ENCODE data around the gene DMPK. TPM values are rescaled to one million over a fixed set of nuclear protein-coding genes. Genes with fewer than 3 reads are reported as not detected.

Gene DMPK
- polyA plus RNA-seq, 10 donors, result 173 to 304 (median 270) TPM

- DNase-seq, result no peak
Observed at GRCh38 chr19:45772130-45772840, 10.0 kb downstream of the DMPK start.

DNA sequence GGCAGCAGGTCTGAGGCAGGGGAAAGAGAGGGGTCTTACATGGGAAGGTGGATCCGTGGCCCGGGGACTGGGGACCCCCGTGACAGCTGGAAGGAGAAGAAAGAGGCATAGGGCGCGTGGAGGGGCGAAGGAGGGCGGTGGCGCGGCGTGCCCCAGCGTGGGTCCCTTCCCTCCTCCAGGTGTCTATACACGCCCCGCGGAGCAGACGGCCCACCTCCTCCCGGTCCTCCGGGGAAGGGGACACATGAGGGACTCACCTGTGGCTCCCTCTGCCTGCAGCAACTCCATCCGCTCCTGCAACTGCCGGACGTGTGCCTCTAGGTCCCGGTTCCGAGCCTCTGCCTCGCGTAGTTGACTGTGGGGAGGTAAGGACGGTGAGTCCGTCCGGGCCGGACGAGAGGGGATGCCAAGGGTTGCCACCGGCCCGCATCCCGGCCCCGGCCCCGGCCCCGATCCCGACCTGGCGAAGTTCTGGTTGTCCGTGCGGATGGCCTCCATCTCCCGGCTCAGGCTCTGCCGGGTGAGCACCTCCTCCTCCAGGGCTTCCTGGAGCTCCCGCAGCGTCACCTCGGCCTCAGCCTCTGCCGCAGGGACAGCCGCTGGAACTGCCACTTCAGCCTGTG is 10.9 kb downstream of the DMPK start:
- no peak for DNase-seq

- DNase-seq, result peak; percentile 96 to 98 (median 98)
Observed at GRCh38 chr19:45770192-45771101, 11.8 kb downstream of the DMPK start.

GRCh38 chr19:45769821-45770191 is 12.5 kb downstream of the DMPK start:
- peak in 1 of 3 donors; percentile 70 for DNase-seq

DNA sequence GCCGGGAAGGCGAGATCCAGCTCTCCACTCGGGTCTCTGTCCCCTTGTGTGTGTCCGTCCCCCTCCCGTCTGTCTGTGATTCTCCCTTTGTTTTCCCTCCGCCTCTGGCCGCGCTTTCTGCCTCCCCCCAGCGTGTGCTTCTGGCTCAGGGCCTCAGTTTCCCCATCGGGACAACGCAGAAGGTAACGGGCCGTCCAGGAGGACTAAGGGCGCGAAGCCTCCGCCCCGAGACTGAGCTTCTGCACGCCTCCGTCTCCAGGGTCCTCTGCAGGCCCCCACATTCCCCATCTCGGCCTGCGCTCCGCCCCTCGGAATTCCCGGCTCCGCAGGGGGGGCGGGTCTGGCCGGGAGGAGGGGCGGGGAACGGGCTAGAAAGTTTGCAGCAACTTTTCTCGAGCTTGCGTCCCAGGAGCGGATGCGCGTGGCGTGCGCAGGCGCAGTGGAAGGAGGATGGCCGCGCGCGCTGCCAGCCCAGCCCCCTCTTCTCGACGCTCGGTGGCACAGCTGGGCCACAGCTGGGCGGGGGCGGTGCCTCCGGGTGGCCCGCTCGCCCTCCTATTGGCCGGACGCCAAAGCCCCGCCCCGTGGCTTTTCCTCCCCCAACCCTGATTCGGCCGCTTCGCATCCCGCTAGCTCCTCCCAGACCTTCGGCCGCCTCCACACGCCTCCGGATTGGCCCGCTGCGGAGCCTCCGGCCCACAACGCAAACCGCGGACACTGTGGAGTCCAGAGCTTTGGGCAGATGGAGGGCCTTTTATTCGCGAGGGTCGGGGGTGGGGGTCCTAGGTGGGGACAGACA is 13.1 kb downstream of the DMPK start, which contains the start of gene SIX5:
TSS of gene SIX5 (minus strand) at position 269 of the 799 bp plus-strand sequence. CDS start 408 bp downstream, outside the sequence.
- peak; percentile 98 to 100 (median 99) for DNase-seq

DNA sequence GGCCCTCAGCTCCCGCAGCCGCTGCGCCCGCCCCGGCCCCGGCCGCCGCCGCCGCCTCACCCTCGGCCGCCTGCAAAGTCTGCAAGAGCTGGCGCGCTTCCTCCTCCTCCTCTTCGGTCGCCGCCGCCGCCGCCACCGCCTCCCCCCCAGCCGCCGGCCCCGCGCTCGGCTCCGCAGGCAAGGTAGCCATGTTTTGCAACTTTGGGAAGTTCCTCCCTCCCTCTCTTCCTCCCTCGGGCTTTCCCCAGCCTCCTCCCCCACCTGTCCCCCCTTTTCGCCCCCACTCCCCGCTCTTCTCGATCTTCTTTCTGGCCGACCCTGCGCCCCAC is 13.7 kb downstream of the DMPK start:
- no peak for DNase-seq

DNA sequence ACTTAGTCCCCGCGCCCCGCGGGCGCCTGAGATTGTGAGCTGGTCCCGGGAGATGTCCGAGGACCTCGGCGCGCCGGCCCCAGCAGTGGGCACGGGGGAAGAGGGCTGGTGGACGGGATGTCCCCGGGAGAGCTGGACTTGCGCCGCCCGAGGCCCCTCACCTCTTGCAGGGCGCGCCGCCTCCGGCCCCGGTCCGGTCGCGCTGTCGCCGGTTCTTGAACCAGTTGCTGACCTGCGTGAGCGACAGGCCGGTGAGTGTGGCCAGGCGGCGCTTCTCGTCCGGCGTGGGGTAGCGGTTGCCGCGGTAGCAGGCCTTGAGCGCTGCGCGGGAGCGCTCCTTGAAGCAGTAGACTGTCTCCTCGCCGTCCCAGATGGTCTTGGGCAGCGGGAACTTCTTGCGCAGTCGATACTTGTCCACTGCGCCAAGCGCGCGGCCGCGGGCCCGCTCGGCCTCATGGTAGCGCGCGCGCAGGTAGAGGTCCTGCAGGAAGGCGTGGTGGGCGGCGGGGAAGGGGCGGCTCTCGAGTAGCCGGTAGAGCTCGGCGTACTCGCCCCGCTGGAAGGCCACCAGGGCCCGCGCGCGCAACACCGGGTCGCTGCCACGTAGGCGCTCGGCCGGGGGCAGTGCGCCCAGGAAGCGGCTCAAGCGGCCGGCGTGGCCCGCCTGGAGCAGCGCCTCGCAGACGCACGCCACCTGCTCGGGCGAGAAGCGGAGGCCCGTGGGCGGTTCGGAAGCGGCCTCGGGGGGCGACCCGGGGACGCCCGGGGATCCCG is 14.2 kb downstream of the DMPK start:
- DNase-seq, result peak in 2 of 3 donors; percentile 83 to 92

GRCh38 chr19:45767410-45767880 is 14.8 kb downstream of the DMPK start:
- DNase-seq, result peak; percentile 85 to 94 (median 89)

- no peak for DNase-seq
Observed at GRCh38 chr19:45766869-45767346, 15.4 kb downstream of the DMPK start.

DNA sequence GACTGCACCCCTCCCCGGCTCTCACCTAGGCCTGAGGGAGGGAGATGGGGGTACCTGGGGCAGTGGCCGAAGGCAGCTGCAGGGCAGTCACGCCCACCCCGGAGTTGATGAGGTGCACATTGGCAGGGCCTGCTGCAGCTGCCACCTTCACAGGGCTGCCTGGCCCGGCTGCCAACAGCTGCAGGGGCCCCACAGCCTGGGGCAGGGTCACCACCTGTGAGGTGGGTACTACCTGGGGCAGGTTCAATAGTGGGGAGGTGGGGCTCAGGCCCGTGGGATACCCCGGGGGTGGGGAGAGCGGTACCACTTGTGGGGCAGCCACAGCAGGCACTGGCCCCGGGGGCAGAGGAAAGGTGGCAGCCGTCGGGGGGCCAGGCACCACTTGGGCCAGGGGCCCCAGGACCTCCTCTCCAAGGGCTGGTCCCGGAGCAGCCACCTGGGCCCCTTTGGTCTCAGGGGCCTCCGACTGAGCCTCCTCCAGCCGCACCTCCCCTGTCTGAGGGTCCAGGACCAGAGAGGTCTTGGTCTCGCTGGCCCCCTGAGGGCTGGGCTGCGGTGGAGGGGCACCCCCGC is 15.9 kb downstream of the DMPK start:
- no peak for DNase-seq

DNA sequence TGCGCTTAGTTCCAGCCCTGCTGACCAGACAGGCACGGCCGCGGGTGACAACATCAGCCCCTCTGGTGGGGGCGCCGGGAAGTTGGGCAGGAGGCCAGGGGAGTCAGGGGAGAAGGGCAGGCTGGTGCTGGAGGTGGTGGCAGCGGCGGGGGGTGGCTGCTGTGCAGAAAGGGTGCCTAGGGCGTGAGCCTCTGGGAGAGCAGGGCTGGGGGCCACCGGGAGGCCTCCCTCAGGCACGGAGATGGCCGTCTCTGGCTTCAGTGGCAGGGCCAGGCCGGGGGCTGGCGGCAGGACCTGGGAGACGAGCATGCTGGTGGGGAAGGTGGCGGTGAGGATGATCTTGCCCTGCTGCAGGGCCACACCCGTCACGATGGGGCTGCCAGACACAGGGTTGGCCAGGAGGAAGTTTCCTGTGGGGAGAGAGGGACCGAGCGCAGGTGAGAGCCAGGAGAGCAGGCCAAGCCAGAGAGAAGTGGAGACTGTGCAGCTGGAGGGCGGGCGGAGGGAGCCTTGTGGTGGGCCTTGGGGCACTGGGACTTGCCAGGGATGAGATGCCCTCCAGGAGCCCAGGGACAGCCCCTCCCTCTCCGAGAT is 16.5 kb downstream of the DMPK start:
- no peak for DNase-seq

DNA sequence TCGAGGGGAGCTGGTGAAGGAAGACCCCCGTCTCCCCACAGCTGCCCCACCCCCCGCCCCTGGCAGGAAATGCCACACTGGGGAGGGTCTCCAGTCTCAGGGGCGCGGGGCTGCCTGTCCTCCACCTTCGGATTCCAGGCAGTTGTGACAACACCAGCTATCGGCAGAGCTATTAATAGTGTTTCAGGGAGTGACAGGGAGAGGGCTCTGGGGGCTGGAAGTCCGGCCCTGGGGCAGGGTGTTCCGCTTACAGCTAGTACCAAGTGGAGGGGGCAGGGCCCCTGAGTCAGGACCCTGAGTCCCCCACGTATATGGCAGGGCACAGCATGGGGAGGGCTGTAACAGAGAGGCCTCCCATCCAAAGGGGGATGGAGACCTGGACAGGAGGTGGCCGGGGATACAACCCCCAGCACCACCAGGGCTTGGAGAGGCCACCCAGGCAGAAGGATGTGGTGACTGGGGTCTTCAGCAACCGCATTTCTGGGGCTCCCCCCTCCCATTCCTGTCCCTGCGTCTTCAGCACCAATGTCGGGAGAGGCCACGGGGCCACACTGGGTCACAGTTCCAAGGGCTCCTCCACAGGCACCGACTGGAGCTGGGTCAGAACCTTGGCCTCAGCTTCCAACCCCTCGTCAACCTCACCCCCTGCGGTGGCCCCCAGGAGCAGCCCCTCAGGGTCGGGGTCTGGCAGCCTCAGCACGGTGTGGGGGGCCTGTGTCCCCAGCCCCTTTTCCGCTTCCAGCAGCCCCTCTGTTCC is 17.2 kb downstream of the DMPK start:
- no peak for DNase-seq

- DNase-seq, result no peak
Observed at GRCh38 chr19:45764475-45764874, 17.8 kb downstream of the DMPK start.

GRCh38 chr19:45763691-45764294 is 18.5 kb downstream of the DMPK start:
- no peak for DNase-seq

GRCh38 chr19:45762870-45763631 is 19.2 kb downstream of the DMPK start:
- DNase-seq, result no peak

GRCh38 chr19:45761714-45762113 is 20.6 kb downstream of the DMPK start:
- no peak for DNase-seq

DNA sequence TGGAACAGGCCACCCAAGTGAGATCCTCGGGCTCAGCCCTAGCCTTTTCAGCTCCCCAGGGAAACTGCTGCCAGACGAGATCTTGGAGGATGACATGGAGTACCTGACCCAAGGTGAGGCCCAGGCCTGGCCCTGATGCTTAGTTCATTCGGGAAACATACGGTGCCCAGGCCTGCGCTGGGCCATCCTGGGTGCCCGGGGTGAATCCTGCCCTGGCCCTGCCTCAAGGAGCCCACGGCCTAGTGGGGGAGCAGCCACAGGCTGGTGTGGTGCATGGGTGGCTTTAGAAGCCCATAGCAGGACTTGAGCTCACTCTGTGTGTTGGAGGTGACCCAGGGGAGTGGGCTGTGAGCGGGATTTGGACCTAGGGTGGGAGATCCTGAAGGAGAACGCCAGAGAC is 23.4 kb downstream of the DMPK start:
- DNase-seq, result no peak

GRCh38 chr19:45757695-45758094 is 24.6 kb downstream of the DMPK start:
- DNase-seq, result no peak

Data from muscle of back (tissue), 11 donors.